Mammary epithelial cell (primary cell): ENCODE measurements around the gene DSP.

Experiments
- EZH2 ChIP-seq: IDR thresholded peaks from 2 replicates; pipeline ENCODE4 v1.6.1; 2012; ENCODE audit warnings: low read length, inconsistent platforms, borderline replicate concordance
- TF ChIP-seq, protein P1 (sequence below), 2 donors: IDR thresholded peaks in 1 of 2; conservative IDR thresholded peaks in 1 of 2; 2 replicates each; pipeline ENCODE4 v1.5.1; 2011 to 2012; ENCODE audit warnings: inconsistent platforms in 2 of 2, low read length in 2 of 2, mild to moderate bottlenecking in 2 of 2, control low read depth in 1 of 2, low read depth in 1 of 2; ENCODE audit not compliant: insufficient read depth in 1 of 2; ENCODE audit errors: extremely low read depth in 1 of 2

DNA sequence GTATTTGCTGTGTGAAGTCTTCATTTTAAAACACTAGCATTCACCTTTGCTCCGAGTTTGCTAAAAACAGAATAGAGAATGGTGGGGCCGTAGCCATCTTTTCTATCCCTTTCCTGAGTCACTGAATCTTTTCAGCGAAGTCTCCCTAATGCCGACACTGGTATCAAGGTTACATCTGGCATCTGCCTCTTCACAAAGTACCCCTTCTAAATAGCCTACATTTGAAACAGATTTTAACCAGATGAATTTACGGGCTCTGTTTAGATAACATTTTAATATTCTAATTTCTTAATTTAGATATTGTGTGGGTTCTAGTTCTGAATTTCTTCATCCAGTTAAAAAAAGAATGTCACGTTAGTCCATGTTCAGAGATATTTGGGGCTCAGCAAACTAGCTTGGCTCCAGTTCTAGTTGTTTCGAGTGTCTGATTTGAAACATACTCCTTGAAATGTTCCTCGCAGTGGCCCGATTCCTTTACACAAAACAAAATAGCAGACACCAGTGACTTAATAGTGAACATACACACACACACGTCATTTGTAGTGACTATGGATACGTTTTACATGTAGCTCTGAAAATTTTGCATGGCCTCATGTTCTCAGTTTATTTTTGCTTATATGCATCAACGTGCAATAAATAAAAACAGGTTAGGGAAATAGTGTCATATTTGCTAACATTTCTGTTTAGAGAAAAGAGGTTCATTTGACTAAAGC is 15.1 kb downstream of the DSP start:
- TF ChIP-seq, protein P1, sequence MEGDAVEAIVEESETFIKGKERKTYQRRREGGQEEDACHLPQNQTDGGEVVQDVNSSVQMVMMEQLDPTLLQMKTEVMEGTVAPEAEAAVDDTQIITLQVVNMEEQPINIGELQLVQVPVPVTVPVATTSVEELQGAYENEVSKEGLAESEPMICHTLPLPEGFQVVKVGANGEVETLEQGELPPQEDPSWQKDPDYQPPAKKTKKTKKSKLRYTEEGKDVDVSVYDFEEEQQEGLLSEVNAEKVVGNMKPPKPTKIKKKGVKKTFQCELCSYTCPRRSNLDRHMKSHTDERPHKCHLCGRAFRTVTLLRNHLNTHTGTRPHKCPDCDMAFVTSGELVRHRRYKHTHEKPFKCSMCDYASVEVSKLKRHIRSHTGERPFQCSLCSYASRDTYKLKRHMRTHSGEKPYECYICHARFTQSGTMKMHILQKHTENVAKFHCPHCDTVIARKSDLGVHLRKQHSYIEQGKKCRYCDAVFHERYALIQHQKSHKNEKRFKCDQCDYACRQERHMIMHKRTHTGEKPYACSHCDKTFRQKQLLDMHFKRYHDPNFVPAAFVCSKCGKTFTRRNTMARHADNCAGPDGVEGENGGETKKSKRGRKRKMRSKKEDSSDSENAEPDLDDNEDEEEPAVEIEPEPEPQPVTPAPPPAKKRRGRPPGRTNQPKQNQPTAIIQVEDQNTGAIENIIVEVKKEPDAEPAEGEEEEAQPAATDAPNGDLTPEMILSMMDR (conservative IDR thresholded peaks at IDR 0.05 in 1 of 2, IDR thresholded peaks at IDR 0.05 in 1 of 2; ENCODE audit: extremely low read depth in 1 of 2, insufficient read depth in 1 of 2, low read depth in 1 of 2, low read length in 2 of 2): no peak
- TF ChIP-seq EZH2: no peak
